Measurements from ENCODE around the gene CACNA1C. TPM values are rescaled to one million over a fixed set of nuclear protein-coding genes. Genes with fewer than 3 reads are reported as not detected.

CACNA1C gene
- total RNA-seq, 1 donor from 2014 or later = 102 TPM

- no peaks in the 10 kb centered on the region for H3K9me3 ChIP-seq
- H3K4me3 ChIP-seq = no peak overlapping the region
- intact Hi-C loops (cut with DNase I) = loop anchor here (10.0 kb wide), 1 partner anchor 300 kb away; no protein-coding TSS in a partner anchor
- peaks cover 5 to 12% of the 10 kb centered on the region in 2 donors for H3K4me1 ChIP-seq
- TF ChIP-seq CTCF (IDR thresholded peaks at IDR 0.05) = no peak
- DNase-seq (ENCODE audit: low spot score in 2 of 2) = no peak
- peak overlapping the region in 1 of 2 donors; percentile 84 for H3K27ac ChIP-seq
- H3K36me3 ChIP-seq = no peaks in the 10 kb centered on the region
- no peaks in the 10 kb centered on the region for H3K27me3 ChIP-seq
These were observed 221.9 kb downstream of the CACNA1C start for GRCh38 chr12:2274733-2275132.

GRCh38 chr12:2276288-2277033, 223.7 kb downstream of the CACNA1C start:
- H3K9me3 ChIP-seq = no peaks in the 10 kb centered on the region
- no peak overlapping the region for H3K4me3 ChIP-seq
- H3K27ac ChIP-seq = peak overlapping the region in 1 of 2 donors; percentile 19
- no peaks in the 10 kb centered on the region for H3K36me3 ChIP-seq
- H3K27me3 ChIP-seq = no peaks in the 10 kb centered on the region
- TF ChIP-seq CTCF (IDR thresholded peaks at IDR 0.05) = no peak
- DNase-seq (ENCODE audit: low spot score in 2 of 2) = peak in 1 of 2 donors; percentile 45
- H3K4me1 ChIP-seq = peaks cover 5 to 11% of the 10 kb centered on the region in 2 donors
- intact Hi-C loops (cut with DNase I) = loop anchor here (10.0 kb wide), 1 partner anchor 302 kb away; no protein-coding TSS in a partner anchor

GRCh38 chr12:2277492-2278155, 224.8 kb downstream of the CACNA1C start:
- DNase-seq (ENCODE audit: low spot score in 2 of 2) = peak in 1 of 2 donors; percentile 41
- Histone ChIP-seq H3K27me3 (no peaks in the 10 kb centered on the region), H3K4me3 (no peak overlapping the region), H3K27ac (no peak overlapping the region), H3K9me3 (no peaks in the 10 kb centered on the region), H3K4me1 (peaks cover 5 to 15% of the 10 kb centered on the region in 2 donors), H3K36me3 (no peaks in the 10 kb centered on the region)
- TF ChIP-seq CTCF (IDR thresholded peaks at IDR 0.05) = no peak
- intact Hi-C loops (cut with DNase I) = loop anchor here (10.0 kb wide), 1 partner anchor 303 kb away; no protein-coding TSS in a partner anchor

GRCh38 chr12:2281446-2281845, 228.7 kb downstream of the CACNA1C start:
- Histone ChIP-seq H3K27ac (no peak overlapping the region), H3K4me3 (no peak overlapping the region), H3K27me3 (no peaks in the 10 kb centered on the region), H3K36me3 (no peaks in the 10 kb centered on the region), H3K4me1 (peaks cover 6 to 40% of the 10 kb centered on the region in 2 donors), H3K9me3 (no peaks in the 10 kb centered on the region)
- intact Hi-C loops (cut with DNase I) = no loop called here
- no peak for DNase-seq (ENCODE audit: low spot score in 2 of 2)
- no peak for TF ChIP-seq CTCF (IDR thresholded peaks at IDR 0.05)

- intact Hi-C loops (cut with DNase I) = no loop called here
- peak overlapping the region in 1 of 2 donors; percentile 31 for H3K27ac ChIP-seq
- H3K9me3 ChIP-seq = no peaks in the 10 kb centered on the region
- no peaks in the 10 kb centered on the region for H3K27me3 ChIP-seq
- TF ChIP-seq CTCF (IDR thresholded peaks at IDR 0.05) = no peak
- no peak overlapping the region for H3K4me3 ChIP-seq
- DNase-seq (ENCODE audit: low spot score in 2 of 2) = peak in 1 of 2 donors; percentile 43
- no peaks in the 10 kb centered on the region for H3K36me3 ChIP-seq
- H3K4me1 ChIP-seq = peaks cover 9 to 47% of the 10 kb centered on the region in 2 donors
These were observed 229.5 kb downstream of the CACNA1C start for GRCh38 chr12:2282318-2282717.
